Measurements from ENCODE around the gene GGT6. TPM values are rescaled to one million over a fixed set of nuclear protein-coding genes. Genes with fewer than 3 reads are reported as not detected.

Gene GGT6
- total and polyA plus RNA-seq, 4 donors = 2.8 to 12.3 (median 7.4) TPM

DNA sequence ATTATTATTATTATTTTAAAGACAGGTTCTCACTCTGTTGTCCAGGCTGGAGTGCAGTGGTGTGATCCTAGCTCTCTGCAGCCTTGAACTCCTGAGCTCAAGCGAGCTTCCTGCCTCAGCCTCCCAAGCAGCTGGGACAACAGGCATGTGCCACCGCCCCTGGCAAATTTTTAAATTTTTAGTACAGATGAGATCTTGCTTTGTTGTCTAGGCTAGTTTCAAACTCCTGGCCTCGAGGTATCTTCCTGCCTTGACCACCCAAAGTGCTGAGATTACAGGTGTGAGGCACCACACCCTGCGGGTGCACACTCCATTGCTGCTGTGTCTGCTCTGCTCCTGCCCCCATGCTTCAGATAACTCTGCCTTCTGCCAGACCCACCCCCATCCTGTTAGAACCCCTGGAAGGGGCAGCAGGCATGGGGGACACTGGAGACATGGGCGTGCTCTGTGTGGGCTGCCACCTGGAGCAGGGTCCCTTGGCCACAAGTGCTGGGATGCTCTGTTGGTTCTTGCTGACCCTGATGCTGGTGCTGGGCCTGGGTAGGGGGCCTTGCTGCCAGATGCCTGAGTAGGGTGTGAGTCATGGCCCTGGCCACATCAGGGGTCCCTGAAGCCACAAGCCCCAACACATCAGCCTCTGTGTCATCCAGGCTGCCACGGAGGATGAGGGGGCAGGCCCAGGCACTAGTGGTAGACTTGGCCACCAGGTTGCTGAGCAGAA, 2.6 kb downstream of the GGT6 start:
- WGBS, 2 donors = 94 to 95% methylated on average over 6 of the region's 6 CpGs
- no peak for ATAC-seq (ENCODE audit: insufficient read depth, low FRiP score)
- no peaks in the 10 kb centered on the region for H3K27me3 ChIP-seq (ENCODE audit: control insufficient read depth in 3 of 3, insufficient read depth in 3 of 3, low read length in 2 of 3)
- peaks cover 0 to 9% (median 0%) of the 10 kb centered on the region in 4 donors for H3K36me3 ChIP-seq (ENCODE audit: control insufficient read depth in 4 of 4, insufficient read depth in 4 of 4, low read length in 4 of 4)
- H3K9me3 ChIP-seq (ENCODE audit: control insufficient read depth in 4 of 4, insufficient read depth in 3 of 4, low read length in 3 of 4) = no peaks in the 10 kb centered on the region
- no peak overlapping the region for H3K9ac ChIP-seq (ENCODE audit: insufficient read depth in 1 of 2, low read length in 2 of 2)
- H3K4me1 ChIP-seq (ENCODE audit: control insufficient read depth in 5 of 5, insufficient read depth in 5 of 5, low read length in 5 of 5) = peaks cover 0 to 23% (median 13%) of the 10 kb centered on the region in 5 donors
- TF ChIP-seq, protein P1, sequence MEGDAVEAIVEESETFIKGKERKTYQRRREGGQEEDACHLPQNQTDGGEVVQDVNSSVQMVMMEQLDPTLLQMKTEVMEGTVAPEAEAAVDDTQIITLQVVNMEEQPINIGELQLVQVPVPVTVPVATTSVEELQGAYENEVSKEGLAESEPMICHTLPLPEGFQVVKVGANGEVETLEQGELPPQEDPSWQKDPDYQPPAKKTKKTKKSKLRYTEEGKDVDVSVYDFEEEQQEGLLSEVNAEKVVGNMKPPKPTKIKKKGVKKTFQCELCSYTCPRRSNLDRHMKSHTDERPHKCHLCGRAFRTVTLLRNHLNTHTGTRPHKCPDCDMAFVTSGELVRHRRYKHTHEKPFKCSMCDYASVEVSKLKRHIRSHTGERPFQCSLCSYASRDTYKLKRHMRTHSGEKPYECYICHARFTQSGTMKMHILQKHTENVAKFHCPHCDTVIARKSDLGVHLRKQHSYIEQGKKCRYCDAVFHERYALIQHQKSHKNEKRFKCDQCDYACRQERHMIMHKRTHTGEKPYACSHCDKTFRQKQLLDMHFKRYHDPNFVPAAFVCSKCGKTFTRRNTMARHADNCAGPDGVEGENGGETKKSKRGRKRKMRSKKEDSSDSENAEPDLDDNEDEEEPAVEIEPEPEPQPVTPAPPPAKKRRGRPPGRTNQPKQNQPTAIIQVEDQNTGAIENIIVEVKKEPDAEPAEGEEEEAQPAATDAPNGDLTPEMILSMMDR (IDR thresholded peaks at IDR 0.05; ENCODE audit: control extremely low read depth, extremely low read depth) = no peak
- no peak overlapping the region for H3K27ac ChIP-seq (ENCODE audit: low read depth in 1 of 2, low read length in 1 of 2)
- DNase-seq = no peak
- H3K4me3 ChIP-seq = no peak overlapping the region

DNA sequence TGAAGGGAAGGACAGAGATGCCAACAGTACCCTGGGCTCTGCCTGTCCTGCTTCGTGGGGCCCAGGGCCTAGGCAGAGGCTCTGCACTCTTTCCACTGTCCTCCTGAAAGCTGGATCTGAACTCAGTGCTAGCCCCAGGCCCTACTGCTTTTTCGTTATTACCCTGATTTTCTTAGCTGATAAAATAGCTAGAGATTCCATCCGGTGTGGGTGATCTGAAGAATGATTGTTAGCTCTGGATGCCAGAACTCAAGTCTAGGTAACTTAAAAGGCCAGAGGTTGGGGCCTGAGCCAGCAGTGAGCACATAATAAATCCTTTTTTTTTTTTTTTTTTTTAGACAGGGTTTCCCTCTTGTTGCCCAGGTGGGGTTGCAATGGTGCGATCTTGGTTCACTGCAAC, 3.4 kb downstream of the GGT6 start:
- 95 to 96% methylated on average over 4 of the region's 4 CpGs for WGBS, 2 donors
- peaks cover 0 to 16% (median 3%) of the 10 kb centered on the region in 4 donors for H3K36me3 ChIP-seq (ENCODE audit: control insufficient read depth in 4 of 4, insufficient read depth in 4 of 4, low read length in 4 of 4)
- TF ChIP-seq, protein P1 (IDR thresholded peaks at IDR 0.05; ENCODE audit: control extremely low read depth, extremely low read depth) = no peak
- peaks cover 0 to 23% (median 13%) of the 10 kb centered on the region in 5 donors for H3K4me1 ChIP-seq (ENCODE audit: control insufficient read depth in 5 of 5, insufficient read depth in 5 of 5, low read length in 5 of 5)
- H3K27ac ChIP-seq (ENCODE audit: low read depth in 1 of 2, low read length in 1 of 2) = no peak overlapping the region
- DNase-seq (no peak), ATAC-seq (ENCODE audit: insufficient read depth, low FRiP score) (no peak)
- no peaks in the 10 kb centered on the region for H3K27me3 ChIP-seq (ENCODE audit: control insufficient read depth in 3 of 3, insufficient read depth in 3 of 3, low read length in 2 of 3)
- no peak overlapping the region for H3K9ac ChIP-seq (ENCODE audit: insufficient read depth in 1 of 2, low read length in 2 of 2)
- no peaks in the 10 kb centered on the region for H3K9me3 ChIP-seq (ENCODE audit: control insufficient read depth in 4 of 4, insufficient read depth in 3 of 4, low read length in 3 of 4)
- H3K4me3 ChIP-seq = no peak overlapping the region

DNA sequence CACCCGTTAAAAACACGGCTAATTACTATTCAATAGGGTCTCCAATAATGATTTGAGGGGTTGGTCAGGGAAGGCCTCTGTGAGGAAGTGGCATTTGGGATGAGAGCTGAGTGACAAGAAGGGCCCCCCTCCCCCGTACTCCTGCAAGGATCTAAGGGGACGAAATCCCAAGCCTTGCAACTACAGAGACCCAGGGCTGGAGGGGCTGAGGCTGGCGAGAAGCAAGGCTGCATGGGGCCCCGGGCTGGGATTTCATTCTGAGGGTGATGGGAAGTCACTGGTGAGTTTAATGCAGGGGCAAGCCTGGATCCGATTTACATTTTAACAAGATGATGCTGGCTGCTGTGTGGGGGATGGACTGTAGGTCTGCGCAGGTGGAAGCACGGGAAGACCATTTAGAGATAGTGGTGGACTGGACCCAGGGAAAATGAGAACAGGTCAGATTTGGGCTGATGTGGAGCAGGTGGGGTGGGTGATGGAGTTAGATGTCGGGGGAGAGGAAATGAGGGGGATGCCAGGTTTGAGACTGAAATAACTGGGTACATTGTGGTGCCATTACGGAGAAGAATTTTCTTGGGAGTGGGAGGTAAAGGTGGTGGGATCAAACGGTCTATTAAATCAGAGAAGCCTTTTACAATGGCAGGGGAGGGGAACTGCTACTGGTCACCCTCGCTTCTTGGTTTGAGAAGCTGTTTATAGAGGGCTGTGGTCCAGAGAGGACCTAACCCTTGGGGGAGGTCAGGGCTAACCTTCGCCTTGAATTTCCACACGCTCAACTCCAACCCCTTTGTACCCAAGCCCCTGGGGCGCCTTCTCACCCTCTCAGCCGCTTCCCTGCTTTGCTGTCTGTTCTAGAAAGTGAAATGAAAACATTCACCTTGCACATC, 4.3 kb downstream of the GGT6 start:
- WGBS, 2 donors = 68 to 70% methylated on average over 17 of the region's 17 CpGs
- DNase-seq (no peak), ATAC-seq (ENCODE audit: insufficient read depth, low FRiP score) (no peak)
- H3K27ac ChIP-seq (ENCODE audit: low read depth in 1 of 2, low read length in 1 of 2) = peak overlapping the region; percentile 79 to 84
- peak overlapping the region in 1 of 2 donors; percentile 86 for H3K9ac ChIP-seq (ENCODE audit: insufficient read depth in 1 of 2, low read length in 2 of 2)
- peak overlapping the region; percentile 24 for H3K4me3 ChIP-seq
- H3K4me1 ChIP-seq (ENCODE audit: control insufficient read depth in 5 of 5, insufficient read depth in 5 of 5, low read length in 5 of 5) = peaks cover 0 to 22% (median 11%) of the 10 kb centered on the region in 5 donors
- peaks cover 0 to 23% (median 6%) of the 10 kb centered on the region in 4 donors for H3K36me3 ChIP-seq (ENCODE audit: control insufficient read depth in 4 of 4, insufficient read depth in 4 of 4, low read length in 4 of 4)
- H3K9me3 ChIP-seq (ENCODE audit: control insufficient read depth in 4 of 4, insufficient read depth in 3 of 4, low read length in 3 of 4) = no peaks in the 10 kb centered on the region
- H3K27me3 ChIP-seq (ENCODE audit: control insufficient read depth in 3 of 3, insufficient read depth in 3 of 3, low read length in 2 of 3) = no peaks in the 10 kb centered on the region
- TF ChIP-seq, protein P1 (IDR thresholded peaks at IDR 0.05; ENCODE audit: control extremely low read depth, extremely low read depth) = no peak
